Progenitor cell of endocrine pancreas (in vitro differentiated cells): ENCODE results near the gene MACROD2. TPM values are rescaled to one million over a fixed set of nuclear protein-coding genes. Genes with fewer than 3 reads are reported as not detected.

Source experiments
- DNase-seq: peaks from one replicate; pipeline ENCODE4 v3.0.0; 2021; ENCODE audit warnings: low spot score; ENCODE audit not compliant: unreplicated experiment
- H3K27ac Mint-ChIP-seq: 2 replicates; pipeline ENCODE4 v1.8.0; 2021; ENCODE audit warnings: mild to moderate bottlenecking, moderate library complexity, mixed read lengths
- H3K27me3 Mint-ChIP-seq: 2 replicates; pipeline ENCODE4 v1.8.0; 2021; ENCODE audit warnings: mixed read lengths
- H3K36me3 Mint-ChIP-seq: 2 replicates; pipeline ENCODE4 v1.8.0; 2022; ENCODE audit warnings: mixed read lengths; ENCODE audit not compliant: insufficient read depth
- H3K4me1 Mint-ChIP-seq: 2 replicates; pipeline ENCODE4 v1.8.0; 2021; ENCODE audit warnings: low read depth, mixed read lengths
- H3K4me3 Mint-ChIP-seq: 2 replicates; pipeline ENCODE4 v1.8.0; 2021; ENCODE audit warnings: low read depth, mild to moderate bottlenecking, moderate library complexity, mixed read lengths
- H3K9me3 Mint-ChIP-seq: 2 replicates; pipeline ENCODE4 v1.8.0; 2021; ENCODE audit warnings: low read depth, mixed read lengths
- CTCF ChIP-seq: fragments of 200-600 bp; sonication (generic); IDR thresholded peaks from one replicate; pipeline ENCODE4 v1.5.0; 2021; ENCODE audit warnings: antibody characterized with exemption, mild to moderate bottlenecking; ENCODE audit not compliant: unreplicated experiment
- total RNA-seq: library from RNA; stranded (reverse); gene quantifications from 2 replicates; pipeline ENCODE4 v1.2.1, GENCODE V29; 2021

MACROD2 gene
- total RNA-seq, 1 donor from 2014 or later, result 7.6 TPM

- H3K4me3 Mint-ChIP-seq, result no peak overlapping the region
These were observed 366.4 kb downstream of the MACROD2 start for GRCh38 chr20:14361509-14362345.

DNA sequence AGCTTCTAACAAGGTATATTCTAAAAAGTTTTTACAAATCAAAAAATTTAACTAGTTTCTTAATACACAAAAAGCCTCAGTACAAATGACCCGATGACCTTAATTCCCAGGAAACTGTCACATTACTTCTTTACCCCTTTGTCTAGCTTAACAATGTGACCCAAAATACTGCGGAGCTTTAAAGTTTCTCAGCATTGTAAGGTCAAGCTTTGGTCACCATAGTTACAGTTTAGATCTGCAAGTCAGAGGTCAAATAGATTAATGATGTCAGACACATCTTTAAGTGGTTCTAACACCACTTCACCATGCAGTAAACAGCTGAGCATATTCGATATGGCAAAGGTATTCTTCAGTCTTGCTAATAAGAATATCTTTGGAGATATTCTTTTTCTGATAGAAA, 378.9 kb downstream of the MACROD2 start:
- no peak for TF ChIP-seq CTCF
- Mint-ChIP-seq H3K4me1 (peaks cover 20% of the 10 kb centered on the region), H3K36me3 (no peaks in the 10 kb centered on the region), H3K9me3 (peaks cover 3% of the 10 kb centered on the region), H3K27me3 (no peaks in the 10 kb centered on the region), H3K4me3 (no peak overlapping the region), H3K27ac (no peak overlapping the region)
- no peak for DNase-seq

More at GRCh38 chr20:14361509-14362345, 366.4 kb downstream of the MACROD2 start:
- Mint-ChIP-seq H3K4me1 (peaks cover 5% of the 10 kb centered on the region), H3K36me3 (peaks cover 5% of the 10 kb centered on the region), H3K27me3 (no peaks in the 10 kb centered on the region), H3K9me3 (peaks cover 15% of the 10 kb centered on the region), H3K27ac (no peak overlapping the region)
- no peak for DNase-seq
- TF ChIP-seq CTCF, result no peak

GRCh38 chr20:14375416-14375985, 380.2 kb downstream of the MACROD2 start:
- H3K9me3 Mint-ChIP-seq, result peaks cover 3% of the 10 kb centered on the region
- peaks cover 20% of the 10 kb centered on the region for H3K4me1 Mint-ChIP-seq
- H3K36me3 Mint-ChIP-seq, result no peaks in the 10 kb centered on the region
- H3K27me3 Mint-ChIP-seq, result no peaks in the 10 kb centered on the region
- TF ChIP-seq CTCF, result no peak
- DNase-seq, result no peak
- peak overlapping the region; percentile 7 for H3K4me3 Mint-ChIP-seq
- H3K27ac Mint-ChIP-seq, result no peak overlapping the region

GRCh38 chr20:14378326-14378725, 383.0 kb downstream of the MACROD2 start:
- Mint-ChIP-seq H3K4me1 (peaks cover 20% of the 10 kb centered on the region), H3K4me3 (no peak overlapping the region)

More at GRCh38 chr20:14378326-14378725, 383.0 kb downstream of the MACROD2 start:
- no peak for DNase-seq
- H3K27me3 Mint-ChIP-seq, result no peaks in the 10 kb centered on the region
- H3K9me3 Mint-ChIP-seq, result peaks cover 5% of the 10 kb centered on the region
- TF ChIP-seq CTCF, result no peak
- no peak overlapping the region for H3K27ac Mint-ChIP-seq
- peaks cover 1% of the 10 kb centered on the region for H3K36me3 Mint-ChIP-seq
